GM12864 (cell line): ENCODE data around the gene WSCD2.

ENCODE experiments used
- DNase-seq: peaks from one replicate; pipeline ENCODE4 v3.0.0-alpha.2; 2011; ENCODE audit warnings: low read depth
- H3K4me3 ChIP-seq: 2 replicates; pipeline ENCODE4 v1.5.1; 2011; ENCODE audit warnings: mild to moderate bottlenecking, low read depth, low read length, control low read depth
- TF ChIP-seq, protein P1 (sequence below): IDR thresholded peaks from 2 replicates; pipeline ENCODE4 v1.5.1; 2011; ENCODE audit warnings: low read depth, mild to moderate bottlenecking, moderate library complexity, low read length, control low read depth, inconsistent platforms; ENCODE audit errors: missing control alignments

The WSCD2 gene

DNA sequence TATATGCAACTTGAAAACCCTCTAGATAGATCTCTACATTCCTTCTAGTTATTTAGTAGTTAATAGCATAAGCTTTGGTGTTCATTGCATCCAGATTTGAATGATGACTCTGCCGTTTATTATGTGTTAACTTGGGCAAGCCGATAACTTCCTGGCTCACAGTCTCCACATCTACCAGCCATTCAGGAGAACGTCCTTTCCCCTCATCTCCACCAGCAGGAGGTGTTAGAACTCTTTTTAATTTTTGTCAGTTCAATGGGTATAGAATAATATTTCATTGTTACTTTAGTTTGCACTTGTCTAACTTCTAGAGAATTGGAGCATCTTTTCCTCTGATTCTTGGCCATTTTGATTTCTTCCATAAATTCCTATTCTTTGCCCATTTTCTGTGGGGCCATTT lies 30.0 kb upstream of the WSCD2 start:
- H3K4me3 ChIP-seq = no peak overlapping the region
- TF ChIP-seq, protein P1, sequence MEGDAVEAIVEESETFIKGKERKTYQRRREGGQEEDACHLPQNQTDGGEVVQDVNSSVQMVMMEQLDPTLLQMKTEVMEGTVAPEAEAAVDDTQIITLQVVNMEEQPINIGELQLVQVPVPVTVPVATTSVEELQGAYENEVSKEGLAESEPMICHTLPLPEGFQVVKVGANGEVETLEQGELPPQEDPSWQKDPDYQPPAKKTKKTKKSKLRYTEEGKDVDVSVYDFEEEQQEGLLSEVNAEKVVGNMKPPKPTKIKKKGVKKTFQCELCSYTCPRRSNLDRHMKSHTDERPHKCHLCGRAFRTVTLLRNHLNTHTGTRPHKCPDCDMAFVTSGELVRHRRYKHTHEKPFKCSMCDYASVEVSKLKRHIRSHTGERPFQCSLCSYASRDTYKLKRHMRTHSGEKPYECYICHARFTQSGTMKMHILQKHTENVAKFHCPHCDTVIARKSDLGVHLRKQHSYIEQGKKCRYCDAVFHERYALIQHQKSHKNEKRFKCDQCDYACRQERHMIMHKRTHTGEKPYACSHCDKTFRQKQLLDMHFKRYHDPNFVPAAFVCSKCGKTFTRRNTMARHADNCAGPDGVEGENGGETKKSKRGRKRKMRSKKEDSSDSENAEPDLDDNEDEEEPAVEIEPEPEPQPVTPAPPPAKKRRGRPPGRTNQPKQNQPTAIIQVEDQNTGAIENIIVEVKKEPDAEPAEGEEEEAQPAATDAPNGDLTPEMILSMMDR = peak; percentile 34
- DNase-seq = no peak

DNA sequence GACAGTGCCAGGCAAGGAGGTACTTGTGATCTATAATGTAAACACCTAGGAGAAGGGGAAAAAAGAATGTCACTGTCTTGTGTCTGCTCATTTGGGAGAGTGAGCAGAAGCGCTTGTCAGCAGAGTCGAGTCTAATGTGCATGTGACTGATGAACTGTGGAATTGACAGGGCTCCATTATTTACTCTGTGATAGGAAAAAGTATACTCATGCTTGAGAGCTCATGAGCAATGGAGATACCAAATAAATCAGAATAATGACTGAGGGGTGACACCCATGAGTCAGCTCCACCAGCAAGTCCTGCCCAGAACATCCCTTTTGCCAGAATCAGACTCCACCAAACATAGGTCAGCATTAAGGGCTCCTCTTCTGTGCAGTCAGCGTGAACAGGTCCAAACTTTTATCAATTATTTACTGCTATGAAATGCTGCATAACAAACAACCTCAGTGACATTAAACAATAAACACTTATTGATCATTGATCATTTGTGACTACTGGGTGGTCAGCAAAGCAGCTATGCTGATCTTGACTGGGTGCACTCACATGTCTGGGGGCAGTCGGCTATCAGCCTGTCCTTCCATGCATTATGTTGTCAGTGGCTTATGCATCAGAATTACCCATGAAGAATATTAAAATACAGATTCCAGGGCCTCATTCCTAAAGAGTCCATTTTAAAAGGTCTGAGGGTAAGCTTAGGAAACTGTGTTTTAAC lies 29.2 kb upstream of the WSCD2 start:
- H3K4me3 ChIP-seq = no peak overlapping the region
- DNase-seq = no peak
- TF ChIP-seq, protein P1 = no peak

DNA sequence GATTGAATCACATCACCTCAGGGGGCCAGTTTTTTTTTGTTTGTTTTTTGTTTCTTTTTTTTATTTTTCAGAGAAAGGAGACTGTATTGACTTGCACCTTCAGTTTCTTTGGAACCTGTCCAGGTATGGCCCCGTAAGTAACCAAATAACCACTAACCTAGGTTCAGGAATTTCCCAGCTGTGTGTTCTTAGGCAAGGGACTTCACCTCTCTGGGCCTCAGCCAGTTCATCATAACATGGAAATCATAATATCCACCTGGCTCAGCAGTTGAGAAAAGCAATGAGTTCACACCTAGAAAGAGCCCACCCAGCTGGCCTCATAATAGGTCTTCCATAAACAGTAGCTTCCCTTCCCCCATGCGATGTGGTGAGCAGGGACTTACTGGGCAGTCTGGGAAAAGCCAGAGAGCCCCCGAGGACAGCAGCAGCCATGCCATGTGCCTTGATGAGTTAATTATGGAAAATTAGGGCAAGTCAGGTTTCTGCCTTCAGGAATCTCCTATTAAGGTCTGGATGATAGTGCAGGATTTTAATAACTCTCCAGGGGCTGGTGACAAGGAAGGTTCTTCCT lies 27.4 kb upstream of the WSCD2 start:
- no peak for DNase-seq
- TF ChIP-seq, protein P1 = no peak
- H3K4me3 ChIP-seq = no peak overlapping the region

DNA sequence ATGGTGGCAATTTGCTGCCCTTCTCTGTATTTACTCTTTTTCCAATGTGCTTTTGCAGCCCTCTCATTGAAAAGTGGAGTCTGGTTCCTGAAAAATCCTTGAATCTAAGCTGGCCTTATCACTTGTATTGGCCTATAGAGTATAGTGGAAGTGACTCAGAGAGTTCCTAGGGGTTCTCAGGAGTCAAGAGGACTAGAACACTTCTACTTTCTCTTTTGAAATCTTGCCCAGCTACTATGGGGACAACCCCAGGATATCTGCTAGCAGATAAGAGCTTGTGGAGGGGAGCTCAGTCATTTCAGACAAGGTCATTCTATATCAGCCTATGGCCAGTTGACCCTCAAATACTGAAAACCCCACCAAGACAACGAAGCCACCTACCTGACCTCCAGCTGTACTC lies 26.7 kb upstream of the WSCD2 start:
- DNase-seq = no peak
- TF ChIP-seq, protein P1 = no peak
- no peak overlapping the region for H3K4me3 ChIP-seq

DNA sequence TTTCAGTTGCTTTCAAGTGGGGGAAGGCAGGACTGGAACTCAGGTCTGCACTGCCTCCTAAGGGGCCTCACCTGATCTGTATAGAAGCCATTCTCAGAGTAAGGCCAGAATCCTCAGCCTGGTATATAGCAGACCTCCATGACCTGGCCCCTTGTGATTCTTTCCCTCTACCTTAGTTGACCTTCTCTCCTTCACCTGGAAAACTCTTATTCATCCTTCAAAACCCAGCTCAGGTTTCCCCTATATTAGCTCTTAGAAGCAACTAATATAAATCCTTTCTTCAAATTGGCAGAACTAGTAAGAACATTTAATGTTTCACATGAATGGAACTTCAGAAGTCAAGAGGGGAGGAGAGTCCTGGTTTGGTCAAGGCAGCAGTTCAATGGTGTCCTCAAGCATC lies 26.0 kb upstream of the WSCD2 start:
- TF ChIP-seq, protein P1 = no peak
- no peak overlapping the region for H3K4me3 ChIP-seq
- DNase-seq = no peak

DNA sequence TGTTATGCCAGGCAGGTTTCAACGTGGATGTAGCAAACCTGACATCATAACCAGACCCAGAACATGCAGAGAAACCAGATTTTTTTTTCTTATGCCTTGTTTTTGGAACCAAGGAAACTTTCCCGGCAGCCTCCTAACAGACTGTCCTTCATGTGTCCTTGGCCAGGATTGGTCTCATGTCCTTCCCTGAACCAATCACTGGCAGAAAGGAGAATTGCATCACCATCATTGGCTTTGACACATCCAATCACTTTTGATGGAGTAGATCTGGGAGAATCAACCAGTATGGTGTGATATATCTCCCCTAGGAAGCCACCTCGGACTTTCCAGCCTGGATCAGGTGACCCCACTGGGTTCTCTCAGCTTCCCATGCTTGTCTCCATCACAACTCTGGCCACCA lies 25.6 kb upstream of the WSCD2 start:
- H3K4me3 ChIP-seq = no peak overlapping the region
- no peak for DNase-seq
- TF ChIP-seq, protein P1 = no peak

DNA sequence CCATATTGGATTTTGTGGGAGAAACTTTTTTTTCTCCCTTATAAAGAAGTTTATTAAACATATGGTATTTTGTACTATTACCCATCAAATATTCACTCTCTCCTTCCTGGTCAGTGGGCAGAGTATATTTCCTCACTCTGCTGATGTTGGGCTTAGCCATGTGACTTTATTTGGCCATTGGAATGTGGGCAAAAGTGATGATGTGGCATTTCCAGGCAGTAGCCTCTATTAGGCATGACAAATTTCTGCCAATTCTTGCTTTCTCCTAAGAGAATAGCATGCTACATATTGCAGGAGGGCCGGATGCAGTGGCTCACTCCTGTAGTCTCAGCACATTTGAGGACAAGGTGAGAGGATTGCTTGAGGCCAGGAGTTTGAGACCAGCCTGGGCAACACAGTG lies 24.4 kb upstream of the WSCD2 start:
- TF ChIP-seq, protein P1 = no peak

More for the DNA sequence above, 24.4 kb upstream of the WSCD2 start:
- no peak for DNase-seq
- no peak overlapping the region for H3K4me3 ChIP-seq
